SK-N-DZ (cell line): ENCODE data around the gene CAP1. TPM values are rescaled to one million over a fixed set of nuclear protein-coding genes. Genes with fewer than 3 reads are reported as not detected.
"Not testable (repeated sequence)": the region's sequence is repeated elsewhere in the genome, so short reads cannot be mapped to it uniquely, and the experiment has no call there.

Experiments
- DNase-seq: peaks from one replicate; pipeline ENCODE4 v3.0.0-alpha.2; 2015; ENCODE audit warnings: low spot score
- polyA plus RNA-seq, 2 experiments: library from polyadenylated mRNA; depleted of rRNA; stranded (reverse); fragments of >200 nt; gene quantifications; 2 replicates each; pipeline ENCODE4 v1.2.3, GENCODE V29; 2014

CAP1 gene, protein sequence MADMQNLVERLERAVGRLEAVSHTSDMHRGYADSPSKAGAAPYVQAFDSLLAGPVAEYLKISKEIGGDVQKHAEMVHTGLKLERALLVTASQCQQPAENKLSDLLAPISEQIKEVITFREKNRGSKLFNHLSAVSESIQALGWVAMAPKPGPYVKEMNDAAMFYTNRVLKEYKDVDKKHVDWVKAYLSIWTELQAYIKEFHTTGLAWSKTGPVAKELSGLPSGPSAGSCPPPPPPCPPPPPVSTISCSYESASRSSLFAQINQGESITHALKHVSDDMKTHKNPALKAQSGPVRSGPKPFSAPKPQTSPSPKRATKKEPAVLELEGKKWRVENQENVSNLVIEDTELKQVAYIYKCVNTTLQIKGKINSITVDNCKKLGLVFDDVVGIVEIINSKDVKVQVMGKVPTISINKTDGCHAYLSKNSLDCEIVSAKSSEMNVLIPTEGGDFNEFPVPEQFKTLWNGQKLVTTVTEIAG
- 144 and 157 TPM in 2 replicates for polyA plus RNA-seq (2014; cell fraction: cytosol; rRNA removed)
- 69.2 and 77.5 TPM in 2 replicates for polyA plus RNA-seq (2014; cell fraction: nucleus; rRNA removed)

DNA sequence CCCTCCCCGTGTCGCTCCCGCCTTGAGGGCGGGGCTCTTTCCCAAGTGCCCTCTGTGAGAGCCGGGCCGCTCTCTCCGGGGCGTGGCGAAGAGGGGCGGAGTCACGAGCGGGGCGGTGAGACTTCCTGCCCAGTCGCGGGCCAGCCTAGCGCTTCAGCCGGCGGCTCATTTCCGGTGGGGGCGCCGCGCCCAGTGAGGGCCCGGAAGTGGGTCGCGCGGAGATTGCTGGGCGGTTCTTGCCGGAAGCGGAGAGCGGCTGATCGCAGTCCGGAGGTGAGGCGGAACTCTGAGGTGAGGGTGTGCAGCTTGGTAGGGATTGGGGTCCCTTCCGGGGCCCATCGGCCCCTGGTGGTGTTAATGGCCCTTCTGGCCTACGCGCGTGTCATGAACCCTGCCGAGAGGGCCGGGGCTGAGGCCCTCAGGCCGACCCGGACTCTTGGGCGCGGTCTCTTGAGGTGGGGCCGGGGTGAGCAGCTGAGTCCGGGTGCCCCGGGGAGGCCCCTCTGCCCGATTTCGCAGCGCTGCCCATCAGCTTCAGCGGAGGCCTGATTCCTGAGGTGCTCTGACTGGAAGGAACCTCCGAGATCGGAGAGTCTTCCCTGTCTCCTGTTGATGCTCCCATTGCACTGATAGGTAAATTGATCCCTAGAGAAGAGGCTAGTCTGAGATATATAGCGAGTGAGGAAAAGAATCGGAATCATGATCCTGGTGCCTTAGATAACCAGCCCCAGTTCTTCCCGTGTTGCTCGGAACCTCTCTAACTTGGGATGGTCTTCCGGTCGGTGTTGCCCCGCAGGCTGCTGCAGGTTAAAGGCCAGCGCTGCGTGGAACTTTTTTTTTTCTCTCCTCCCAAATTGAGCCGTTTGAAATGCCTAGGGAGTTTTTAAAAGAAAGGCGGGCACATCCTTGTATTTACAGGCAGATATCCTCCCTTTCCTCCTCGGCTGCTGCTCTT is at the start of gene CAP1:
CAP1 (plus strand) TSS at position 219 of the 955 bp plus-strand sequence. CDS start 18,618 bp downstream, outside the sequence.
- DNase-seq = peak; percentile 96

DNA sequence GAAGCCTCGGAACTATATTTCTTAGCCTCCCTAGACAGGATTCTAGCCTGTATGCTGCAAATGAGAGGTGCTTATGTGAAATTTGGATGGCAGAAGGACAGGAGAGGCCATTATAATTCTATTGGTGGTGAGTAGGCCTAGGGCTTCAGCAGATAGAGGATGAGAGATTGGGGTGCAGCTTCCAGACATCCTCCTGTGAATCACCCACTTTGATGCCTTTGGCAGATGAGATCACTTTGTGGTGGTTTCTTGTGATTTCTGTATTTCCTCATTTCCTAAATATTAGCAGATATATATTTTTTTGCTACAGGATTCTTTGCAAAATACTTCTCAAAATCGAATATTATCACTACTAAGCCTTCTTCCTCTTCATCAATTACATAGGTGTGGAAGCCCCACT is 48.3 kb upstream of the CAP1 start:
- no peak for DNase-seq

DNA sequence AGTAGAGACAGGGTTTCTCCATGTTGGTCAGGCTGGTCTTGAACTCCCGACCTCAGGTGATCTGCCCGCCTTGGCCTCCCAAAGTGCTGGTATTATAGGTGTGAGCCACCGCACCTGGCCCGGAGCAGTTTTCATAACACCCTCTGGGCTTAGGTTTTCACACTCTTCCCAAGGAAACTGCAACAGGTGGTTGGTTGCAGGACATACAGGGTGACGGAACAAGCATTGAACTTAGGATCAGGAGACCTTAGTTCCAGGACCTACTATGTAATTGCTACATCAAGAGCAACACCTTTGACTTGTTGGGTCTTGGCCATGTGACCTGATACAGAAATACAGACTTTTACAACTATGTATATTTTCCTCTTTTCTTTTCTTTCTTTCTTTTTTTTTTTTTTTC is 47.6 kb upstream of the CAP1 start:
- DNase-seq = no peak

- no peak for DNase-seq
Observed at GRCh38 chr1:39995973-39996393, 44.5 kb upstream of the CAP1 start.

GRCh38 chr1:39996396-39997004 is 44.0 kb upstream of the CAP1 start:
- no peak for DNase-seq

GRCh38 chr1:40001456-40001855 is 39.1 kb upstream of the CAP1 start:
- DNase-seq = no peak

DNA sequence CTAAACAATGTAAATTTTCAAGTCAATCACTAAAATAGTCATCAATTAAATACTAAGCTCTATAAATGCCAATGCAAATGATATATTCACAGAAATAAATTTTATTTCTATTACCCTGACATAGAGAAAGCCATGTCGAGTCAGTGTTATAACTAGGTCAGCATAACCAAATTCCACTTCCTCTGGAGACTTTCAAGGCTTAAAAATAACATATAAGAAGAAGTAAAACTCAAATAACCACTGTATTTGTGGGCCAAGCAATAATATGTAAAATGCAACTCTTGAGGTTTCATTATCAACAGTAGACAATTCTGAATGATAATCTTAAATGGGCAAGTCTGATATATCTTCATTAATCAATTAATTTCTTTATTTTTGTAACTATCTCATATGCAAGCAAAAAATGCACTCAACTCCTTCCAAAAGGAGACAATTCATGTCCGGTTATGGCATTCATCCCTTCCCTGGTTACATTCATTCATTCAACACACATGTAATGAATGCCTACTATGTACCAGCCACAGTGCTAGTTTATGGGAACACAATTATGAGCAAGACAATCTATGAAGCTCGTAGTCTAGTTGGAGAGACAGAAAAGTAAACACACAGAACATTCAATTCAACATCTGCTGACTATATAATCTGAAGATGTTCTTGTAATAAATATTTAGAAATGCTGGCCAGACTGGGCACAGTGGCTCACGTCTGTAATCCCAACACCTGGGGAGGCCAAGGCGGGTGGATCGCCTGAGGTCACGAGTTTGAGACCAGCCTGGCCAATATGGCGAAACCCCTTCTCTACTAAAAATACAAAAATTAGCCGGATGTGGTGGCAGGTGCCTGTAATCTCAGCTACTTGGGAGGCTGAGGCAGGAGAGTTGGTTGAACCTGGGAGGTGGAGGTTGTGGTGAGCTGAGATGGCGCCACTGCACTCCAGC is 37.1 kb upstream of the CAP1 start:
- DNase-seq = no peak

- peak; percentile 86 for DNase-seq
Observed at GRCh38 chr1:40004857-40005256, 35.7 kb upstream of the CAP1 start.

DNA sequence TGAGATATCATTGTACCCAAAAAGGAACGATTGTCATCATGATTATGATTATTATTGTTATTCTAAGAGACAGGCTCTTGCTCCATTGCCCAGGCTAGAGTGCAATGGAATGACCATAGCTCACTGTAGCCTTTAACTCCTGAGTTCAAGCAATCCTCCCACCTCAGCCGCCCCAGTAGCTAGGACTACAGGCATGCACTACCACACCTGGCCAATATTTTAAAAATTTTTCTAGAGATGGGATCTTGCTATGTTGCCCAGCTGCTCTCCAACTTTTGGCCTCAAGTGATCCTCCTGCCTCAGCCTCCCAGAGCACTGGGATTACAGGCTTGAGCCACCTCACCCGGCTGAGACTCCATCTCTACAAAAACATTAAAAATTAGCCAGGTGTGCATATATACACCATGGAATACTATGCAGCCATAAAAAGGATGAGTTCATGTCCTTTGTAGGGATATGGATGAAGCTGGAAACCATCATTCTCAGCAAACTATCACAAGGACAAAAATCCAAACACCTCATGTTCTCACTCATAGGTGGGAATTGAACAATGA is 33.0 kb upstream of the CAP1 start:
- not testable (repeated sequence) for DNase-seq

GRCh38 chr1:40011198-40011597 is 29.3 kb upstream of the CAP1 start:
- DNase-seq = no peak

- no peak for DNase-seq
Observed at GRCh38 chr1:40014253-40014706, 26.2 kb upstream of the CAP1 start.

DNA sequence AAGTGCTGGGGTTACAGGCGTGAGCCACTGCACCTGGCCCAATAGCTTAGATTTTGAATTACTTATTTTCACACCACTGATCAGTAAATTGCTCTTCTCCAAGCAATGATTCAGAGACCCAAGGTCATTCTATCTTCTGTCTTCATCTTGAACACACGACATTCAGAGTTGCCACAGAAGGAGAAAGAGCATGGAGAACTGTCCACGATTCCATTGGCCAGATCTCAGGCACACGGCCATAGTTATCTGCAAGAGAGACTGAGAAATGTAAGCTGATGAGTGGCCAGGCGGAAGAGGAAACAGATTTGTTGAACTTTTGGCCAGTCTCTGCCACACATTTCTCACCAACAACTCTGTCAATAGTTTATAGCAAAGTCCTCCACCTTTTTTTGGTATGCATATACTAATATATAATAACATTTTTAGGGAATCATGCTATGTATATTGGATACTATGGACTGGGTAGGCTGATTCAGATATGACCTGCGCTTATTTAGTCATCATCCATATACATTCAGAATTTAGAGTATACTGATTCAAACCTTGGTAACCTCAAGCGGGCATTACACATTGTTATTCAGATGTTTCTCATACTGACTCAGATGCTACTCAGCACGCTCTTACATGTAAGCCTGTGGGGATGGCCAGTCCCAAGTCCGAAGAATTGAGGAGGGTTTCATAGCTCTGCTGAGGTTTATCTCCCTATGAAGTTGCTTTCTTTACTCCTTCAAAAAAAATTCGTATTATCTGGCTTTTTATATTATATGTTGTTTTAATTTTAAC is 25.5 kb upstream of the CAP1 start:
- no peak for DNase-seq

GRCh38 chr1:40017951-40018575 is 22.5 kb upstream of the CAP1 start:
- no peak for DNase-seq

GRCh38 chr1:40020447-40021085 is 20.0 kb upstream of the CAP1 start:
- no peak for DNase-seq

GRCh38 chr1:40023379-40023944 is 17.1 kb upstream of the CAP1 start:
- DNase-seq = no peak

- no peak for DNase-seq
Observed at GRCh38 chr1:40024671-40025070, 15.9 kb upstream of the CAP1 start.

GRCh38 chr1:40027647-40028046 is 12.9 kb upstream of the CAP1 start:
- no peak for DNase-seq

GRCh38 chr1:40029608-40030007 is 10.9 kb upstream of the CAP1 start:
- no peak for DNase-seq
